Omental fat pad (tissue), 4 donors: ENCODE data around the gene KIF26B. TPM values are rescaled to one million over a fixed set of nuclear protein-coding genes. Genes with fewer than 3 reads are reported as not detected.
A peak's percentile ranks its signal among the peaks of the same experiment; 100 is the strongest.

Source experiments
- ATAC-seq: fragments of 150-250 bp; one replicate; pipeline ENCODE4 v1.9.1; 2016; ENCODE audit warnings: mild to moderate bottlenecking, moderate library complexity; ENCODE audit not compliant: low FRiP score
- DNase-seq: peaks from one replicate; pipeline ENCODE4 v3.0.0-alpha.2; 2019; ENCODE audit warnings: low spot score
- CTCF ChIP-seq, 3 donors: fragments of 450-650 bp; IDR thresholded peaks; one replicate each; pipeline ENCODE4 v1.5.1; 2016 to 2017; ENCODE audit warnings: antibody characterized with exemption in 3 of 3, mild to moderate bottlenecking in 3 of 3, moderate library complexity in 2 of 3
- total RNA-seq, 4 donors: library from RNA; depleted of rRNA; stranded (reverse); fragments of >200 nt; gene quantifications; one replicate each; pipeline ENCODE4 v1.1.0, GENCODE V29; 2016

The KIF26B gene
- total RNA-seq, 4 donors from 2014 or later, result 0.13 to 0.96 (median 0.39) TPM

- TF ChIP-seq CTCF (IDR thresholded peaks at IDR 0.05), result no peak
- DNase-seq (no peak), ATAC-seq (peak; percentile 66)
Measured at GRCh38 chr1:245599371-245600174, 444.8 kb downstream of the KIF26B start.

- DNase-seq, result no peak
- no peak for ATAC-seq
- TF ChIP-seq CTCF (IDR thresholded peaks at IDR 0.05), result no peak
Measured at GRCh38 chr1:245600658-245601057, 445.9 kb downstream of the KIF26B start.

- no peak for DNase-seq
- no peak for TF ChIP-seq CTCF (IDR thresholded peaks at IDR 0.05)
- no peak for ATAC-seq
Measured at GRCh38 chr1:245603311-245603865, 448.6 kb downstream of the KIF26B start.

GRCh38 chr1:245604979-245605378, 450.2 kb downstream of the KIF26B start:
- no peak for TF ChIP-seq CTCF (IDR thresholded peaks at IDR 0.05)
- DNase-seq, result no peak
- no peak for ATAC-seq

GRCh38 chr1:245605480-245606156, 450.8 kb downstream of the KIF26B start:
- ATAC-seq (no peak), DNase-seq (no peak)
- no peak for TF ChIP-seq CTCF (IDR thresholded peaks at IDR 0.05)

- ATAC-seq, result no peak
- no peak for TF ChIP-seq CTCF (IDR thresholded peaks at IDR 0.05)
- no peak for DNase-seq
Measured at GRCh38 chr1:245606157-245606725, 451.5 kb downstream of the KIF26B start.
